Activated CD8-positive, alpha-beta T cell treated with anti-CD3 and anti-CD28 coated beads, Interleukin-2, amount 10 ng/mL, durations not matched to agents 7 days and 5 days (primary cell): ENCODE data around the gene PNISR. TPM values are rescaled to one million over a fixed set of nuclear protein-coding genes. Genes with fewer than 3 reads are reported as not detected.
A peak's percentile ranks its signal among the peaks of the same experiment; 100 is the strongest.

Experiments
- ATAC-seq: fragments of 150-1000 bp; cut with Tn5 transposase; one replicate; pipeline ENCODE4 v1.10.0; 2021; ENCODE audit warnings: moderate library complexity
- CTCF ChIA-PET: fragments of 350-600 bp; sonication (Branson Sonifier 250); formaldehyde crosslinking; loops from one replicate; lab custom pipeline; 2021; ENCODE audit warnings: antibody characterized with exemption; lab: Charles Lee
- POLR2A ChIA-PET: fragments of 350-600 bp; sonication (Branson Sonifier 250); formaldehyde crosslinking; loops from one replicate; lab custom pipeline; 2021; ENCODE audit warnings: antibody characterized with exemption; lab: Charles Lee
- DNase-seq: peaks from one replicate; pipeline ENCODE4 v3.0.0-alpha.2; 2020
- H3K27ac Mint-ChIP-seq: one replicate; pipeline ENCODE4 v1.8.0; 2021; ENCODE audit warnings: mild to moderate bottlenecking, mixed read lengths
- H3K27me3 Mint-ChIP-seq: one replicate; pipeline ENCODE4 v1.8.0; 2021; ENCODE audit warnings: low read depth, mixed read lengths
- H3K36me3 Mint-ChIP-seq: one replicate; pipeline ENCODE4 v1.8.0; 2021; ENCODE audit warnings: low read depth, mixed read lengths
- H3K4me1 Mint-ChIP-seq: one replicate; pipeline ENCODE4 v1.8.0; 2021; ENCODE audit warnings: low read depth, mixed read lengths
- H3K4me3 Mint-ChIP-seq: one replicate; pipeline ENCODE4 v1.8.0; 2021; ENCODE audit warnings: mild to moderate bottlenecking, mixed read lengths
- H3K9me3 Mint-ChIP-seq: one replicate; pipeline ENCODE4 v1.8.0; 2022; ENCODE audit warnings: mixed read lengths; ENCODE audit not compliant: insufficient read depth
- total RNA-seq, 2 experiments: library from RNA; stranded (reverse); gene quantifications; one replicate each; pipeline ENCODE4 v1.2.3, GENCODE V29; 2021

Gene PNISR
- total RNA-seq, 2 experiments from 2014 or later = 100 to 104 TPM

GRCh38 chr6:99402448-99402847 is 22.7 kb downstream of the PNISR start:
- H3K27me3 Mint-ChIP-seq = no peaks in the 10 kb centered on the region
- DNase-seq = no peak
- POLR2A ChIA-PET = interaction anchor here (2.1 kb wide), 1 partner anchor 9 kb away, joined by 8 read pairs; the partner anchor contains the start of gene COQ3
- CTCF ChIA-PET = interaction anchor here (1.9 to 2.8 kb wide), 3 partner anchors 9 to 72 kb away, joined by 4 to 8 read pairs (median 5); partner anchors contain the start of gene COQ3
- no peak overlapping the region for H3K27ac Mint-ChIP-seq
- no peaks in the 10 kb centered on the region for H3K4me1 Mint-ChIP-seq
- H3K36me3 Mint-ChIP-seq = peaks cover 51% of the 10 kb centered on the region
- no peak for ATAC-seq
- H3K4me3 Mint-ChIP-seq = no peak overlapping the region
- H3K9me3 Mint-ChIP-seq = no peaks in the 10 kb centered on the region

GRCh38 chr6:99397287-99397686 is 27.8 kb downstream of the PNISR start:
- Mint-ChIP-seq H3K27me3 (no peaks in the 10 kb centered on the region), H3K4me3 (no peak overlapping the region), H3K9me3 (no peaks in the 10 kb centered on the region), H3K36me3 (peaks cover 19% of the 10 kb centered on the region), H3K27ac (no peak overlapping the region), H3K4me1 (peaks cover 13% of the 10 kb centered on the region)
- ATAC-seq = no peak
- CTCF ChIA-PET = no interaction called here
- no peak for DNase-seq
- POLR2A ChIA-PET = no interaction called here

GRCh38 chr6:99393698-99394531 is 31.2 kb downstream of the PNISR start, which contains the start of gene COQ3:
TSS of gene COQ3 (minus strand) at chr6:99394195. CDS start at chr6:99394179, 16 bp downstream.
- no peaks in the 10 kb centered on the region for H3K9me3 Mint-ChIP-seq
- POLR2A ChIA-PET = interaction anchor here (0.6 to 3.2 kb wide), 7 partner anchors 9 to 174 kb away, joined by 3 to 24 read pairs (median 4); partner anchors contain the start of genes CCNC and PNISR
- H3K27ac Mint-ChIP-seq = peak within 1 kb of the TSS; percentile 91
- peak; percentile 87 for ATAC-seq
- CTCF ChIA-PET = interaction anchor here (0.7 to 1.9 kb wide), 8 partner anchors 9 to 126 kb away, joined by 3 to 10 read pairs (median 6); no protein-coding TSS in a partner anchor
- DNase-seq = peak; percentile 74
- H3K4me3 Mint-ChIP-seq = peak within 1 kb of the TSS; percentile 95
- no peaks in the 10 kb centered on the region for H3K36me3 Mint-ChIP-seq
- peaks cover 16% of the 10 kb centered on the region for H3K4me1 Mint-ChIP-seq
- H3K27me3 Mint-ChIP-seq = no peaks in the 10 kb centered on the region

- ATAC-seq = peak; percentile 13
- no peaks in the 10 kb centered on the region for H3K27me3 Mint-ChIP-seq
- DNase-seq = no peak
- no peaks in the 10 kb centered on the region for H3K36me3 Mint-ChIP-seq
- peak overlapping the region; percentile 95 for H3K4me3 Mint-ChIP-seq
- POLR2A ChIA-PET = interaction anchor here (0.6 to 3.2 kb wide), 7 partner anchors 9 to 175 kb away, joined by 3 to 24 read pairs (median 4); partner anchors contain the start of genes CCNC and PNISR
- no peaks in the 10 kb centered on the region for H3K9me3 Mint-ChIP-seq
- peak overlapping the region; percentile 91 for H3K27ac Mint-ChIP-seq
- peaks cover 16% of the 10 kb centered on the region for H3K4me1 Mint-ChIP-seq
- CTCF ChIA-PET = interaction anchor here (0.7 to 1.6 kb wide), 6 partner anchors 10 to 127 kb away, joined by 3 to 10 read pairs (median 6); no protein-coding TSS in a partner anchor
Observed at GRCh38 chr6:99393366-99393697, 31.8 kb downstream of the PNISR start.

GRCh38 chr6:99390896-99391295 is 34.2 kb downstream of the PNISR start:
- no peak for DNase-seq
- H3K27ac Mint-ChIP-seq = no peak overlapping the region
- ATAC-seq = no peak
- H3K27me3 Mint-ChIP-seq = no peaks in the 10 kb centered on the region
- ChIA-PET POLR2A (no interaction called here), CTCF (no interaction called here)
- no peaks in the 10 kb centered on the region for H3K9me3 Mint-ChIP-seq
- H3K4me1 Mint-ChIP-seq = peaks cover 16% of the 10 kb centered on the region
- no peak overlapping the region for H3K4me3 Mint-ChIP-seq
- H3K36me3 Mint-ChIP-seq = no peaks in the 10 kb centered on the region

- DNase-seq (no peak), ATAC-seq (no peak)
- Mint-ChIP-seq H3K9me3 (no peaks in the 10 kb centered on the region), H3K27me3 (no peaks in the 10 kb centered on the region), H3K4me1 (no peaks in the 10 kb centered on the region), H3K4me3 (no peak overlapping the region), H3K36me3 (no peaks in the 10 kb centered on the region), H3K27ac (no peak overlapping the region)
- ChIA-PET POLR2A (no interaction called here), CTCF (no interaction called here)
Observed at GRCh38 chr6:99384507-99384906, 40.6 kb downstream of the PNISR start.

GRCh38 chr6:99378636-99379035 is 46.5 kb downstream of the PNISR start:
- CTCF ChIA-PET = interaction anchor here (2.3 kb wide), 1 partner anchor 48 kb away, joined by 8 read pairs; no protein-coding TSS in a partner anchor
- H3K9me3 Mint-ChIP-seq = no peaks in the 10 kb centered on the region

GRCh38 chr6:99369533-99369932 is 55.6 kb downstream of the PNISR start:
- H3K4me1 Mint-ChIP-seq = no peaks in the 10 kb centered on the region
- no peaks in the 10 kb centered on the region for H3K36me3 Mint-ChIP-seq
- no peak overlapping the region for H3K4me3 Mint-ChIP-seq
- POLR2A ChIA-PET = no interaction called here
- ATAC-seq = no peak
- H3K9me3 Mint-ChIP-seq = no peaks in the 10 kb centered on the region
- no peak overlapping the region for H3K27ac Mint-ChIP-seq
- CTCF ChIA-PET = no interaction called here
- H3K27me3 Mint-ChIP-seq = no peaks in the 10 kb centered on the region
- no peak for DNase-seq

More at GRCh38 chr6:99378636-99379035, 46.5 kb downstream of the PNISR start:
- DNase-seq (no peak), ATAC-seq (no peak)
- Mint-ChIP-seq H3K4me3 (no peak overlapping the region), H3K4me1 (peaks cover 2% of the 10 kb centered on the region), H3K27me3 (no peaks in the 10 kb centered on the region), H3K27ac (no peak overlapping the region), H3K36me3 (no peaks in the 10 kb centered on the region)
- POLR2A ChIA-PET = no interaction called here

GRCh38 chr6:99366852-99367251 is 58.3 kb downstream of the PNISR start:
- no peak for DNase-seq
- CTCF ChIA-PET = interaction anchor here (1.0 to 1.5 kb wide), 2 partner anchors 37 to 58 kb away, joined by 3 read pairs; no protein-coding TSS in a partner anchor
- no peak for ATAC-seq
- H3K27ac Mint-ChIP-seq = no peak overlapping the region
- no peaks in the 10 kb centered on the region for H3K36me3 Mint-ChIP-seq
- no peaks in the 10 kb centered on the region for H3K27me3 Mint-ChIP-seq
- no peaks in the 10 kb centered on the region for H3K4me1 Mint-ChIP-seq
- H3K9me3 Mint-ChIP-seq = no peaks in the 10 kb centered on the region
- POLR2A ChIA-PET = no interaction called here
- H3K4me3 Mint-ChIP-seq = no peak overlapping the region

GRCh38 chr6:99364026-99364425 is 61.1 kb downstream of the PNISR start:
- no peak for DNase-seq
- ATAC-seq = no peak
- Mint-ChIP-seq H3K27me3 (peaks cover 10% of the 10 kb centered on the region), H3K4me1 (no peaks in the 10 kb centered on the region), H3K27ac (no peak overlapping the region), H3K36me3 (no peaks in the 10 kb centered on the region), H3K9me3 (no peaks in the 10 kb centered on the region), H3K4me3 (no peak overlapping the region)
- ChIA-PET POLR2A (interaction anchor here (1.0 kb wide), 1 partner anchor 9 kb away, joined by 5 read pairs; no protein-coding TSS in a partner anchor), CTCF (interaction anchor here (1.5 kb wide), 1 partner anchor 34 kb away, joined by 7 read pairs; no protein-coding TSS in a partner anchor)

GRCh38 chr6:99362678-99363268 is 62.3 kb downstream of the PNISR start:
- ChIA-PET CTCF (no interaction called here), POLR2A (no interaction called here)
- Mint-ChIP-seq H3K9me3 (no peaks in the 10 kb centered on the region), H3K27me3 (peaks cover 10% of the 10 kb centered on the region), H3K36me3 (no peaks in the 10 kb centered on the region), H3K4me3 (no peak overlapping the region), H3K27ac (no peak overlapping the region), H3K4me1 (no peaks in the 10 kb centered on the region)
- DNase-seq (no peak), ATAC-seq (no peak)
